ENCODE data around the gene MATN4. TPM values are rescaled to one million over a fixed set of nuclear protein-coding genes. Genes with fewer than 3 reads are reported as not detected.

MATN4 gene
- total and polyA plus RNA-seq, 2 of the 13 experiments (the other 11 are each of a cell fraction or from before 2014, with no cell fraction given): not detected

GRCh38 chr20:45337367-45338120, 29.4 kb upstream of the MATN4 start (continued):
- TF ChIP-seq ZSCAN29 (CRISPR knock-in tag; conservative IDR thresholded peaks at IDR 0.05): peak; percentile 54; the same call in 1 of the 2 replicates
- TF ChIP-seq, protein P1, sequence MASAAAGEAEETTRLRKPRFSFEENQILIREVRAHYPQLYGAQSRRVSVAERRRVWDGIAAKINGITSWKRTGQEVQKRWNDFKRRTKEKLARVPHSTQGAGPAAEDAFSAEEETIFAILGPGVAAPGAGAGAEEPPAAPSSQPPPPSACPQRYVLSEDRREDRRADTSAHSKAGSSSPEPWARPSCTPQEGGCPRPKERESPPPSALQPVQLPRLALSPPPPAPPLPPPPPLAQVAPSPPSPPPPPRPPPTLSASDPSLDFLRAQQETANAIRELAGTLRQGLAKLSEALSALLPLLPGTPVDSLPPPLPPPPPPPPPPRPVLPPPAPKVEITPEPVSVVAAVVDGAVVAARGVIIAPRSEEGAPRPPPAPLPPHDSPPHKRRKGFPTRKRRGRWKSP (CRISPR knock-in tag; IDR thresholded peaks at IDR 0.05): peak; percentile 77; the same call in 1 of the 2 replicates
- no peak for TF ChIP-seq ZNF10 (CRISPR knock-in tag; IDR thresholded peaks at IDR 0.05; ENCODE audit: borderline replicate concordance, low read depth)
- no peak for TF ChIP-seq SMAD9 (CRISPR knock-in tag; IDR thresholded peaks at IDR 0.05)
- no peak for TF ChIP-seq YEATS4 (CRISPR knock-in tag; IDR thresholded peaks at IDR 0.05; ENCODE audit: borderline replicate concordance)
- no peak for TF ChIP-seq MXD4 (CRISPR knock-in tag; IDR thresholded peaks at IDR 0.05)
- TF ChIP-seq FOXC1 (CRISPR knock-in tag; IDR thresholded peaks at IDR 0.05; ENCODE audit: borderline replicate concordance): 0 out of 2 replicates have a peak, but pooled peaks have one; percentile 16
- no peak for TF ChIP-seq FOXM1 (CRISPR knock-in tag; IDR thresholded peaks at IDR 0.05)
- TF ChIP-seq, protein P2, sequence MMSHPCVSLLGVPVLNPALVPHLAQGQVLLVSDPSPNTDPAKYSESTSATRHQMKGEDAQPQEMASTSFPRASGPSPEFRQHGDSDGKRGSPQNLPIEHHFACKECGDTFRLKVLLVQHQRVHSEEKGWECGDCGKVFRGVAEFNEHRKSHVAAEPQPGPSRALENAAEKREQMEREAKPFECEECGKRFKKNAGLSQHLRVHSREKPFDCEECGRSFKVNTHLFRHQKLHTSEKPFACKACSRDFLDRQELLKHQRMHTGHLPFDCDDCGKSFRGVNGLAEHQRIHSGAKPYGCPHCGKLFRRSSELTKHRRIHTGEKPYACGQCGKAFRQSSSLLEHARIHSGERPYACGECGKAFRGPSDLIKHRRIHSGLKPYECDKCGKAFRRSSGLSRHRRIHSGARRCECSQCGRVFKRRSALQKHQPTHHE (CRISPR knock-in tag; IDR thresholded peaks at IDR 0.05; ENCODE audit: borderline replicate concordance): no peak
- TF ChIP-seq PPARG (CRISPR knock-in tag; conservative IDR thresholded peaks at IDR 0.05): no peak
- TF ChIP-seq, protein P3, sequence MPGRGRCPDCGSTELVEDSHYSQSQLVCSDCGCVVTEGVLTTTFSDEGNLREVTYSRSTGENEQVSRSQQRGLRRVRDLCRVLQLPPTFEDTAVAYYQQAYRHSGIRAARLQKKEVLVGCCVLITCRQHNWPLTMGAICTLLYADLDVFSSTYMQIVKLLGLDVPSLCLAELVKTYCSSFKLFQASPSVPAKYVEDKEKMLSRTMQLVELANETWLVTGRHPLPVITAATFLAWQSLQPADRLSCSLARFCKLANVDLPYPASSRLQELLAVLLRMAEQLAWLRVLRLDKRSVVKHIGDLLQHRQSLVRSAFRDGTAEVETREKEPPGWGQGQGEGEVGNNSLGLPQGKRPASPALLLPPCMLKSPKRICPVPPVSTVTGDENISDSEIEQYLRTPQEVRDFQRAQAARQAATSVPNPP (CRISPR knock-in tag; IDR thresholded peaks at IDR 0.05): no peak
- peak; percentile 67 for TF ChIP-seq RBM22 (optimal IDR thresholded peaks at IDR 0.05; ENCODE audit: low read length)
- no peak for TF ChIP-seq ZNF724P (CRISPR knock-in tag; IDR thresholded peaks at IDR 0.05; ENCODE audit: borderline replicate concordance)
- TF ChIP-seq NPAS2 (CRISPR knock-in tag; IDR thresholded peaks at IDR 0.05; ENCODE audit: borderline replicate concordance): no peak
- no peak for TF ChIP-seq HNRNPK (IDR thresholded peaks at IDR 0.05; ENCODE audit: low read depth, low read length, poor library complexity, severe bottlenecking)
- TF ChIP-seq MBD4 (IDR thresholded peaks at IDR 0.05; ENCODE audit: borderline replicate concordance, low read length): no peak
- TF ChIP-seq ZNF816 (CRISPR knock-in tag; IDR thresholded peaks at IDR 0.05; ENCODE audit: borderline replicate concordance): no peak
- no peak for TF ChIP-seq ZNF564 (CRISPR knock-in tag; IDR thresholded peaks at IDR 0.05)
- TF ChIP-seq SATB2 (CRISPR knock-in tag; IDR thresholded peaks at IDR 0.05): no peak
- TF ChIP-seq, protein P4, sequence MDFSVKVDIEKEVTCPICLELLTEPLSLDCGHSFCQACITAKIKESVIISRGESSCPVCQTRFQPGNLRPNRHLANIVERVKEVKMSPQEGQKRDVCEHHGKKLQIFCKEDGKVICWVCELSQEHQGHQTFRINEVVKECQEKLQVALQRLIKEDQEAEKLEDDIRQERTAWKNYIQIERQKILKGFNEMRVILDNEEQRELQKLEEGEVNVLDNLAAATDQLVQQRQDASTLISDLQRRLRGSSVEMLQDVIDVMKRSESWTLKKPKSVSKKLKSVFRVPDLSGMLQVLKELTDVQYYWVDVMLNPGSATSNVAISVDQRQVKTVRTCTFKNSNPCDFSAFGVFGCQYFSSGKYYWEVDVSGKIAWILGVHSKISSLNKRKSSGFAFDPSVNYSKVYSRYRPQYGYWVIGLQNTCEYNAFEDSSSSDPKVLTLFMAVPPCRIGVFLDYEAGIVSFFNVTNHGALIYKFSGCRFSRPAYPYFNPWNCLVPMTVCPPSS (IDR thresholded peaks at IDR 0.05): no peak
- TF ChIP-seq, protein P5, sequence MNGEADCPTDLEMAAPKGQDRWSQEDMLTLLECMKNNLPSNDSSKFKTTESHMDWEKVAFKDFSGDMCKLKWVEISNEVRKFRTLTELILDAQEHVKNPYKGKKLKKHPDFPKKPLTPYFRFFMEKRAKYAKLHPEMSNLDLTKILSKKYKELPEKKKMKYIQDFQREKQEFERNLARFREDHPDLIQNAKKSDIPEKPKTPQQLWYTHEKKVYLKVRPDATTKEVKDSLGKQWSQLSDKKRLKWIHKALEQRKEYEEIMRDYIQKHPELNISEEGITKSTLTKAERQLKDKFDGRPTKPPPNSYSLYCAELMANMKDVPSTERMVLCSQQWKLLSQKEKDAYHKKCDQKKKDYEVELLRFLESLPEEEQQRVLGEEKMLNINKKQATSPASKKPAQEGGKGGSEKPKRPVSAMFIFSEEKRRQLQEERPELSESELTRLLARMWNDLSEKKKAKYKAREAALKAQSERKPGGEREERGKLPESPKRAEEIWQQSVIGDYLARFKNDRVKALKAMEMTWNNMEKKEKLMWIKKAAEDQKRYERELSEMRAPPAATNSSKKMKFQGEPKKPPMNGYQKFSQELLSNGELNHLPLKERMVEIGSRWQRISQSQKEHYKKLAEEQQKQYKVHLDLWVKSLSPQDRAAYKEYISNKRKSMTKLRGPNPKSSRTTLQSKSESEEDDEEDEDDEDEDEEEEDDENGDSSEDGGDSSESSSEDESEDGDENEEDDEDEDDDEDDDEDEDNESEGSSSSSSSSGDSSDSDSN (CRISPR knock-in tag; IDR thresholded peaks at IDR 0.05): no peak
- TF ChIP-seq ZNF451 (CRISPR knock-in tag; IDR thresholded peaks at IDR 0.05): 0 out of 2 replicates have a peak, but pooled peaks have one; percentile 36
- no peak for TF ChIP-seq DNMT1 (CRISPR knock-in tag; IDR thresholded peaks at IDR 0.05)
